Uterus (tissue), 4 donors: Measurements from ENCODE around the gene TUSC2. TPM values are rescaled to one million over a fixed set of nuclear protein-coding genes. Genes with fewer than 3 reads are reported as not detected.

Experiments used
- DNase-seq, 2 donors: peaks; one replicate each; pipeline ENCODE4 v3.0.0-alpha.2; 2019 to 2020
- H3K27ac ChIP-seq, 2 donors: fragments of 200-600 bp; sonication (generic); 1 replicate in 1 of 2; 2 replicates in 1 of 2; pipeline ENCODE4 v1.5.1; 2016 to 2018
- H3K27me3 ChIP-seq, 2 donors: fragments of 200-600 bp; sonication (generic); one replicate each; pipeline ENCODE4 v1.5.1; 2018 to 2019; ENCODE audit warnings: control low read depth in 1 of 2
- H3K36me3 ChIP-seq, 2 donors: fragments of 200-600 bp; sonication (generic); one replicate each; pipeline ENCODE4 v1.5.1; 2019; ENCODE audit warnings: control low read depth in 1 of 2
- H3K4me1 ChIP-seq, 2 donors: fragments of 200-600 bp; sonication (generic); one replicate each; pipeline ENCODE4 v1.5.1; 2018 to 2019; ENCODE audit warnings: control low read depth in 1 of 2
- H3K4me3 ChIP-seq, 2 donors: fragments of 200-600 bp; sonication (generic); 1 replicate in 1 of 2; 2 replicates in 1 of 2; pipeline ENCODE4 v1.5.1; 2018 to 2019; ENCODE audit warnings: mild to moderate bottlenecking in 1 of 2
- H3K9me3 ChIP-seq, 2 donors: fragments of 200-600 bp; sonication (generic); one replicate each; pipeline ENCODE4 v1.5.1; 2019; ENCODE audit warnings: control low read depth in 1 of 2
- POLR2A ChIP-seq, 2 donors: fragments of 450-650 bp; IDR thresholded peaks; one replicate each; pipeline ENCODE4 v1.6.1; 2016; ENCODE audit warnings: antibody characterized with exemption in 2 of 2, mild to moderate bottlenecking in 1 of 2, moderate library complexity in 1 of 2
- intact Hi-C: fragments of 100-400 bp; cut with DNase I; formaldehyde crosslinking; loops from one replicate; pipeline ENCODE4 v1.15.1; 2023; ENCODE audit warnings: low total_unique reads
- total RNA-seq, 4 donors: library from RNA; depleted of rRNA in 3 of 4; stranded (reverse); fragments of >200 nt in 3 of 4; gene quantifications; one replicate each; pipeline versions ENCODE4 v1.1.0 to v1.2.4, GENCODE V29; 2014 to 2023
- TF ChIP-seq, protein P1 (sequence below), 4 experiments: fragments of 200-600 bp in 2 of 4; fragments of 450-650 bp in 2 of 4; sonication (generic) in 2 of 4; IDR thresholded peaks; one replicate each; pipeline ENCODE4 v1.5.1; 2016 to 2019; ENCODE audit warnings: antibody characterized with exemption in 4 of 4, mild to moderate bottlenecking in 2 of 4, moderate library complexity in 1 of 4
- donor health status: DM: yes; HTN: yes; CAD: no.

TUSC2 gene
- total RNA-seq, 4 donors from 2014 or later, result 9.0 to 25.1 (median 21.3) TPM

GRCh38 chr3:50296721-50297383 is 31.2 kb downstream of the TUSC2 start:
- no peaks in the 10 kb centered on the region for H3K36me3 ChIP-seq
- TF ChIP-seq, protein P1, sequence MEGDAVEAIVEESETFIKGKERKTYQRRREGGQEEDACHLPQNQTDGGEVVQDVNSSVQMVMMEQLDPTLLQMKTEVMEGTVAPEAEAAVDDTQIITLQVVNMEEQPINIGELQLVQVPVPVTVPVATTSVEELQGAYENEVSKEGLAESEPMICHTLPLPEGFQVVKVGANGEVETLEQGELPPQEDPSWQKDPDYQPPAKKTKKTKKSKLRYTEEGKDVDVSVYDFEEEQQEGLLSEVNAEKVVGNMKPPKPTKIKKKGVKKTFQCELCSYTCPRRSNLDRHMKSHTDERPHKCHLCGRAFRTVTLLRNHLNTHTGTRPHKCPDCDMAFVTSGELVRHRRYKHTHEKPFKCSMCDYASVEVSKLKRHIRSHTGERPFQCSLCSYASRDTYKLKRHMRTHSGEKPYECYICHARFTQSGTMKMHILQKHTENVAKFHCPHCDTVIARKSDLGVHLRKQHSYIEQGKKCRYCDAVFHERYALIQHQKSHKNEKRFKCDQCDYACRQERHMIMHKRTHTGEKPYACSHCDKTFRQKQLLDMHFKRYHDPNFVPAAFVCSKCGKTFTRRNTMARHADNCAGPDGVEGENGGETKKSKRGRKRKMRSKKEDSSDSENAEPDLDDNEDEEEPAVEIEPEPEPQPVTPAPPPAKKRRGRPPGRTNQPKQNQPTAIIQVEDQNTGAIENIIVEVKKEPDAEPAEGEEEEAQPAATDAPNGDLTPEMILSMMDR (IDR thresholded peaks at IDR 0.05), result no peak
- TF ChIP-seq POLR2A (IDR thresholded peaks at IDR 0.05), result no peak
- no peaks in the 10 kb centered on the region for H3K27me3 ChIP-seq
- no peak for DNase-seq
- peaks cover 0 to 8% of the 10 kb centered on the region in 2 donors for H3K4me1 ChIP-seq
- intact Hi-C loops, result no loop called here
- H3K27ac ChIP-seq, result no peak overlapping the region
- no peaks in the 10 kb centered on the region for H3K9me3 ChIP-seq
- no peak overlapping the region for H3K4me3 ChIP-seq

DNA sequence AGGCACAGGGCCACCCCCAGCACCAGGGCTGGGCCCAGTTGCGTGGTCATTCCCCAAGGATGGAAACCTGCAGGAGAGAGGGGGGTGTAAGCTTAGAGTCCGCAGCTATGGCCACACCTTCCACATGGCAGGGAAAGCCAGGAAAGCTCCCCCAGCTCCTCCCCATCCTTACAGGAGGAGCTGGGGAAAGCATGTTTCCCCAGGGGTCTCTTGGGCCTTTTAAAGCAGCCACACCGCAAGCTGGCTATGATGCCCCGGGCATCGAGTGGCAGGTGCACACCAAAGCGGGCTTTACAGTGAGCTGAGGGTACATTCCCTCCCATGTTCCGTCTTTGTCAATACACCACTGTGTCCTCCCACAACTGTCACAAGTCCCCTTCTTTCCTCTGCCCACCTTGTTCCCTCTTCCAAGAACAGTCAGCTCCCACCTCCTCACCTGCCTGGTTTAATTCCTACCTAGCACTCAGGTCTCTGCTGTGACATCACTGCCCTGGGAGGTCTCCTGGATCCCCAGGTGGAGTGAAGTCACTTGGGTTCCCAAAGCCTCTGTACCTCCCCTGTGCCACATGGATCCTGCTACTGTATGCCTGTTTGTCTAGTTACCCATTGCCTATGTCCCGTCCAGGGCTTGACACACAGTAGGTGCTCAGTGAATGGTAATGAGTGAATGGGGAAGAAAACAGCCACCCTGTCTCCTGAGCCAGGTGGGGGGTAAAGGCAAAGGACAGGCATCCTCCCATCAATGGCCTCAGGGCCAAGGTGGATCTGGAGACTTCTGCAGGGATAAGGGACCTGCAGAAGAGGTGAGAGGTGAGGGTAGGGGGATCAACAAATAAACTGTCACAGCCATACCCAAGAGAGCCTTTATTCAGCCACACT is 32.2 kb downstream of the TUSC2 start:
- DNase-seq, result no peak
- H3K9me3 ChIP-seq, result no peaks in the 10 kb centered on the region
- TF ChIP-seq, protein P1 (IDR thresholded peaks at IDR 0.05), result no peak
- TF ChIP-seq POLR2A (IDR thresholded peaks at IDR 0.05), result no peak
- intact Hi-C loops, result no loop called here
- no peak overlapping the region for H3K4me3 ChIP-seq
- H3K27me3 ChIP-seq, result no peaks in the 10 kb centered on the region
- peaks cover 0 to 16% of the 10 kb centered on the region in 2 donors for H3K4me1 ChIP-seq
- H3K27ac ChIP-seq, result no peak overlapping the region
- H3K36me3 ChIP-seq, result no peaks in the 10 kb centered on the region

DNA sequence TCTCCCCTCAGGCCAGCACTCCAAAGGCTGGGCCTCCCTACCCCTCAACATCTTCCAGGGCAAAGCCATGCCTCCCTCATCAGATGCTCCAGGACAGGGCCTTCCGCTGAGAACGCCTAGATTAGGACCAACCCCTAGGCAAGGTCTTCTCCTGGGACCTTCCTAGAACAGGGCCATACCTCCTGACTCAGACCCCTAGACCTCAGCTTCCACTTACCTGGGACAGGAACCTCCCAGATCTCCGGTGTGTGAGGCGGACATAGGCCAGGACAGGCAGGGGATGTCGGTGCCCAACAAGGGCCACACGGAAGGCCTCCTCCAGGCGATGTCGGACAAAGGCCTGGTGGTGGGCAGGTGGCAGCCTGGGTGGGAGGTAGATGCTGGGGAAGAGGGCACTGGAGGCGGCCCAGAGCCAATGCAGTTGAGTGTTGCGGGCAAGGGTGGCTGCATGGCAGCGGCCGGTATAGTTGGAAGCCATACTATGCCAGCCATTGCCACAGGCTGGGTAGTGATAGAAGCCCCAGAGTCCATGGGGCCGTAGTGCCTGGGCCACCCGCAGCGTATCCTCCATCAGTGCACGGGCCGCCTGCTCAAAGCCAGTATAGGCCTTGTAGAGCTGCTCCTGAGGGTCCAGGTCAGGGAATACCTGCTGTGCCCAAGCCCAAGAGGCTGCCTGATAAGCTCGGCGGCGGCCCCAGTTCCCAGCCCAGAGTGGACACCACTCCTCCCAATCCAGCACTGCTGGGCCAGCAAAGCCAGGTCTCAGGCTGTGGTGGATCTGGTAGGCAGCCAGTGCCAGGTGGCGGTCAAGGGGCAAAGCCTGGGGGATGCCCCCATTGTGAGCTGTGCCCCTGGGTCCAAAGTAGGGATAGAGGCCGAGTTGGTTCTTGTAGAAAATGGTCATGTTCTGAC is 33.3 kb downstream of the TUSC2 start:
- no peak overlapping the region for H3K4me3 ChIP-seq
- no peaks in the 10 kb centered on the region for H3K9me3 ChIP-seq

GRCh38 chr3:50294089-50294488 is 33.9 kb downstream of the TUSC2 start:
- intact Hi-C loops, result no loop called here

More for the DNA sequence above, 33.3 kb downstream of the TUSC2 start:
- no peaks in the 10 kb centered on the region for H3K36me3 ChIP-seq
- TF ChIP-seq, protein P1 (IDR thresholded peaks at IDR 0.05), result no peak
- TF ChIP-seq POLR2A (IDR thresholded peaks at IDR 0.05), result no peak
- DNase-seq, result no peak
- peaks cover 0 to 16% of the 10 kb centered on the region in 2 donors for H3K4me1 ChIP-seq
- intact Hi-C loops, result no loop called here
- no peaks in the 10 kb centered on the region for H3K27me3 ChIP-seq
- no peak overlapping the region for H3K27ac ChIP-seq

More at GRCh38 chr3:50294089-50294488, 33.9 kb downstream of the TUSC2 start:
- TF ChIP-seq, protein P1 (IDR thresholded peaks at IDR 0.05), result no peak
- no peak for TF ChIP-seq POLR2A (IDR thresholded peaks at IDR 0.05)
- no peak for DNase-seq
- H3K4me3 ChIP-seq, result no peak overlapping the region
- peaks cover 0 to 16% of the 10 kb centered on the region in 2 donors for H3K4me1 ChIP-seq
- no peaks in the 10 kb centered on the region for H3K36me3 ChIP-seq
- H3K27ac ChIP-seq, result no peak overlapping the region
- no peaks in the 10 kb centered on the region for H3K27me3 ChIP-seq
- H3K9me3 ChIP-seq, result no peaks in the 10 kb centered on the region
